Fibroblast of lung (primary cell): Measurements from ENCODE around the gene JAK2. TPM values are rescaled to one million over a fixed set of nuclear protein-coding genes. Genes with fewer than 3 reads are reported as not detected.

Source experiments
- DNase-seq, 2 donors: peaks; one replicate each; pipeline versions ENCODE4 v3.0.0 to v3.0.0-alpha.2; 2010; ENCODE audit warnings: low read depth in 2 of 2
- H2AFZ ChIP-seq: 2 replicates; pipeline ENCODE4 v1.5.1; 2012; ENCODE audit warnings: low read length, control low read depth, inconsistent platforms
- H3K27ac ChIP-seq: 2 replicates; pipeline ENCODE4 v1.5.1; 2011; ENCODE audit warnings: low read length, control low read depth; ENCODE audit not compliant: insufficient read depth
- H3K27me3 ChIP-seq: 2 replicates; pipeline ENCODE4 v1.5.1; 2011; ENCODE audit warnings: mild to moderate bottlenecking, low read length; ENCODE audit not compliant: control insufficient read depth, insufficient read depth
- H3K36me3 ChIP-seq: 2 replicates; pipeline ENCODE4 v1.5.1; 2011; ENCODE audit warnings: low read length; ENCODE audit not compliant: control insufficient read depth, insufficient read depth
- H3K4me1 ChIP-seq: 2 replicates; pipeline ENCODE4 v1.5.1; 2011; ENCODE audit warnings: low read length; ENCODE audit not compliant: control insufficient read depth, insufficient read depth; ENCODE audit errors: extremely low read depth
- H3K4me2 ChIP-seq: 2 replicates; pipeline ENCODE4 v1.5.1; 2011; ENCODE audit warnings: low read length, control low read depth; ENCODE audit not compliant: insufficient read depth; ENCODE audit errors: extremely low read depth
- H3K4me3 ChIP-seq, 4 experiments: fragments of 200-600 bp in 1 of 4; sonication (generic) in 1 of 4; replicated peaks in 1 of 4; 2 replicates each; pipeline ENCODE4 v1.5.1; 2011 to 2016; ENCODE audit warnings: low read length in 4 of 4, low read depth in 3 of 4, mild to moderate bottlenecking in 3 of 4, control low read depth in 2 of 4, inconsistent platforms in 1 of 4, mixed read lengths in 1 of 4; ENCODE audit not compliant: insufficient read depth in 1 of 4; ENCODE audit errors: control extremely low read depth in 1 of 4
- H3K79me2 ChIP-seq: 2 replicates; pipeline ENCODE4 v1.5.1; 2012; ENCODE audit warnings: mild to moderate bottlenecking, low read length, inconsistent platforms; ENCODE audit not compliant: control insufficient read depth, insufficient read depth
- H3K9ac ChIP-seq: 2 replicates; pipeline ENCODE4 v1.5.1; 2011; ENCODE audit warnings: mild to moderate bottlenecking, low read length, control low read depth; ENCODE audit not compliant: insufficient read depth
- H3K9me3 ChIP-seq: 2 replicates; pipeline ENCODE4 v1.5.1; 2012; ENCODE audit warnings: low read depth, low read length; ENCODE audit not compliant: control insufficient read depth, insufficient read depth
- H4K20me1 ChIP-seq: 2 replicates; pipeline ENCODE4 v1.5.1; 2011; ENCODE audit warnings: low read length; ENCODE audit not compliant: control insufficient read depth, insufficient read depth; ENCODE audit errors: extremely low read depth
- CTCF ChIP-seq, 2 donors: IDR thresholded peaks in 1 of 2; conservative IDR thresholded peaks in 1 of 2; 1 replicate in 1 of 2; 2 replicates in 1 of 2; pipeline ENCODE4 v1.5.1; 2011 to 2012; ENCODE audit warnings: low read length in 2 of 2, control low read depth in 1 of 2, inconsistent platforms in 1 of 2, low read depth in 1 of 2, mild to moderate bottlenecking in 1 of 2
- EZH2 ChIP-seq: IDR thresholded peaks from 2 replicates; pipeline ENCODE4 v1.5.1; 2012; ENCODE audit warnings: low read length, control low read depth, mild to moderate bottlenecking; ENCODE audit errors: missing control alignments
- polyA plus RNA-seq, 2 donors: library from polyadenylated mRNA; depleted of rRNA in 1 of 2; stranded (reverse) in 1 of 2; unstranded in 1 of 2; fragments of >200 nt; gene quantifications; 2 replicates each; pipeline ENCODE4 v1.2.1, GENCODE V29; 2011 to 2012; ENCODE audit warnings: missing spikeins in 1 of 2
- total RNA-seq: library from RNA; depleted of rRNA; stranded (reverse); fragments of >200 nt; gene quantifications from 2 replicates; pipeline ENCODE4 v1.2.1, GENCODE V29; 2014

The JAK2 gene
- total and polyA plus RNA-seq, 2 donors (not counting 1 experiment from before 2014, with no cell fraction given), result 5.0 to 13.4 TPM

- no peaks in the 10 kb centered on the region for H3K36me3 ChIP-seq
- H3K4me3 ChIP-seq, result no peak overlapping the region
- no peak overlapping the region for H2AFZ ChIP-seq
- H3K4me1 ChIP-seq, result no peaks in the 10 kb centered on the region
- no peaks in the 10 kb centered on the region for H3K27me3 ChIP-seq
- no peak overlapping the region for H3K27ac ChIP-seq
- no peak for DNase-seq
- no peaks in the 10 kb centered on the region for H4K20me1 ChIP-seq
- no peaks in the 10 kb centered on the region for H3K9me3 ChIP-seq
- H3K9ac ChIP-seq, result no peak overlapping the region
- no peak for TF ChIP-seq EZH2
- no peak for TF ChIP-seq CTCF (conservative IDR thresholded peaks at IDR 0.05 in 1 of 2, IDR thresholded peaks at IDR 0.05 in 1 of 2; ENCODE audit: low read depth in 1 of 2, low read length in 2 of 2)
- peaks cover 2% of the 10 kb centered on the region for H3K79me2 ChIP-seq
- H3K4me2 ChIP-seq, result no peak overlapping the region
These were observed 19.4 kb downstream of the JAK2 start for GRCh38 chr9:5004481-5004880.

GRCh38 chr9:5008202-5008601 is 23.1 kb downstream of the JAK2 start:
- Histone ChIP-seq H3K9me3 (no peaks in the 10 kb centered on the region), H3K4me3 (no peak overlapping the region), H4K20me1 (no peaks in the 10 kb centered on the region), H3K79me2 (peaks cover 2% of the 10 kb centered on the region), H3K4me1 (no peaks in the 10 kb centered on the region), H2AFZ (no peak overlapping the region), H3K4me2 (no peak overlapping the region), H3K27me3 (no peaks in the 10 kb centered on the region), H3K36me3 (no peaks in the 10 kb centered on the region), H3K27ac (no peak overlapping the region), H3K9ac (no peak overlapping the region)
- peak in 1 of 2 donors; percentile 29 for DNase-seq
- TF ChIP-seq CTCF (conservative IDR thresholded peaks at IDR 0.05 in 1 of 2, IDR thresholded peaks at IDR 0.05 in 1 of 2; ENCODE audit: low read depth in 1 of 2, low read length in 2 of 2), result no peak

- Histone ChIP-seq H3K27me3 (no peaks in the 10 kb centered on the region), H3K79me2 (peaks cover 2% of the 10 kb centered on the region), H3K36me3 (no peaks in the 10 kb centered on the region), H3K4me1 (no peaks in the 10 kb centered on the region), H3K27ac (no peak overlapping the region), H4K20me1 (no peaks in the 10 kb centered on the region), H3K9me3 (no peaks in the 10 kb centered on the region), H2AFZ (no peak overlapping the region), H3K4me2 (no peak overlapping the region), H3K4me3 (no peak overlapping the region), H3K9ac (no peak overlapping the region)
- DNase-seq, result peak in 1 of 2 donors; percentile 32
- TF ChIP-seq CTCF (conservative IDR thresholded peaks at IDR 0.05 in 1 of 2, IDR thresholded peaks at IDR 0.05 in 1 of 2; ENCODE audit: low read depth in 1 of 2, low read length in 2 of 2) (no peak), EZH2 (no peak)
These were observed 28.3 kb downstream of the JAK2 start for GRCh38 chr9:5013374-5013773.
